GM12801 (cell line): ENCODE measurements around the gene MARCHF2.

Source experiments
- CTCF ChIP-seq: IDR thresholded peaks from one replicate; pipeline ENCODE4 v1.5.1; 2011; ENCODE audit warnings: control low read depth; ENCODE audit not compliant: insufficient read length; ENCODE audit errors: extremely low read depth

MARCHF2 gene

GRCh38 chr19:8486661-8487136 lies 73.6 kb downstream of the MARCHF2 start:
- TF ChIP-seq CTCF = no peak

- no peak for TF ChIP-seq CTCF
These were observed 74.2 kb downstream of the MARCHF2 start for GRCh38 chr19:8487137-8487851.

- no peak for TF ChIP-seq CTCF
These were observed 75.3 kb downstream of the MARCHF2 start for GRCh38 chr19:8488365-8488764.
